ENCODE results near the gene INTS11. TPM values are rescaled to one million over a fixed set of nuclear protein-coding genes. Genes with fewer than 3 reads are reported as not detected.

INTS11 gene
- total and polyA plus RNA-seq, 2 of the 8 experiments (the other 6 are each of a cell fraction or from before 2014, with no cell fraction given) = 113 to 243 TPM

GRCh38 chr1:1373051-1373814, 48.8 kb upstream of the INTS11 start (continued):
- TF ChIP-seq SIRT6 (IDR thresholded peaks at IDR 0.05; ENCODE audit: low read length) (no peak), FOSL1 (IDR thresholded peaks at IDR 0.05; ENCODE audit: insufficient read depth, low read depth, low read length) (no peak), PHF8 (conservative IDR thresholded peaks at IDR 0.05; ENCODE audit: low read depth, low read length) (no peak), TAF7 (optimal IDR thresholded peaks at IDR 0.05; ENCODE audit: borderline replicate concordance, low read depth, low read length) (no peak), NRF1 (IDR thresholded peaks at IDR 0.05; ENCODE audit: low read depth, low read length) (no peak), GABPA (IDR thresholded peaks at IDR 0.05; ENCODE audit: borderline replicate concordance, insufficient read depth, low read length) (no peak), KDM5A (IDR thresholded peaks at IDR 0.05; ENCODE audit: low read length) (no peak), MAX (IDR thresholded peaks at IDR 0.05) (no peak), ASH2L (IDR thresholded peaks at IDR 0.05; ENCODE audit: low read length) (no peak), TAF1 (IDR thresholded peaks at IDR 0.05; ENCODE audit: low read depth, low read length) (no peak), CBX8 (IDR thresholded peaks at IDR 0.05; ENCODE audit: borderline replicate concordance, low read depth, low read length) (no peak)

Data from H1 (cell line).